ENCODE results near the gene MFAP4.
"Not testable (repeated sequence)": the region's sequence is repeated elsewhere in the genome, so short reads cannot be mapped to it uniquely, and the experiment has no call there.

The MFAP4 gene

DNA sequence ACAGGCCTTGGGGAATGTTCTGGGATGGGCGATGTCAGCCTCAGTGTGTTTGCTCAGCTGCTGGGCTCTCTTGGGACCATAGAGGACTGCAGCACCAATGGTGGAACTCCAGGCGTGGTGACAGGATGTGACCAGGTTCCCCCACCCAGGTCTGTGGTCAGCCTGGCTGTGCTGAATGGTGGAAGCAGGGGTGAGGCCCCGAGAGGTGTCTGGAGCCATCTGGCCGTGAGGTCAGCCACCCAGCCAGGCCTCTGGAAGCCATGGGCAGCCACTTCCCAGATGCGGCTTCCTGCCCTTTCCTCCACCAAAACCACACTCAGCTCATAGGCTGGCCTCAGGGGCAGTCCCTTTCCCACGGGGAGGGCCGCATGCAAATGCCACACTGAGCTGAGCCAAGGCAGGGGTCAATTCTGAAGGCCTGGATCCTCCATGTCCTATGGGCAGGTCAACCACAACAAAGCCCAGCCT, 16.5 kb downstream of the MFAP4 start:
- no peak for DNase-seq (ENCODE audit: low read depth)

DNA sequence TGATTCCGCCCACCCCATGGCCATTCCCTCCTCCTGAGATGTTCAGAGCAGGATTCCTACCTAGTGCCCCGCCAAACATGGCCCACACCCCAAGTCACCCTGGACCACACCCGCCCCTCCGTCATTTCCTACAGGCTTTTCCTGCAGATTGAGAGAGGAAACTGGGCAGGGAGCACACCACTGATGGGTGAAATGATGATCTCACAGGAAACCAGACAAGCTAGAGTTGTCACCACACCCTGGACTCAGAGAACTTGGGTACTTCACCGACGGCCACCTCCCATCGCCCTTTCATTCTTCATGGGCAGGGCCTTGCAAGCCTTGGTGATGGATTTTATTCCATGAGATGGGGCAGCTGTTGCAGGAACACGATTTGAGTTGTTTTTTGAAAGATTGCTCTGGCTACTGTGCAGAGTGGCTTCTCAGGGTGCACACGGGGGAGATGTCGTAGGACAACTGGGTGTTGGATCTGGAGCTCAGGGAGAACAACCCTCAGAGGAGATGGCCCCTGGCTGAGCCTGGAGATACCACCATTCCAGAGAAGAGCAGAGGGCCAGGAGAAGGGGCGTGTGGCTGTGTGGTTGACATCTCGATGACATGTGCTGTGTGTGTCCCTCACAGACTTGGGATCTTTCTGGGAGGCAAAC, 17.0 kb downstream of the MFAP4 start:
- no peak for DNase-seq (ENCODE audit: low read depth)

DNA sequence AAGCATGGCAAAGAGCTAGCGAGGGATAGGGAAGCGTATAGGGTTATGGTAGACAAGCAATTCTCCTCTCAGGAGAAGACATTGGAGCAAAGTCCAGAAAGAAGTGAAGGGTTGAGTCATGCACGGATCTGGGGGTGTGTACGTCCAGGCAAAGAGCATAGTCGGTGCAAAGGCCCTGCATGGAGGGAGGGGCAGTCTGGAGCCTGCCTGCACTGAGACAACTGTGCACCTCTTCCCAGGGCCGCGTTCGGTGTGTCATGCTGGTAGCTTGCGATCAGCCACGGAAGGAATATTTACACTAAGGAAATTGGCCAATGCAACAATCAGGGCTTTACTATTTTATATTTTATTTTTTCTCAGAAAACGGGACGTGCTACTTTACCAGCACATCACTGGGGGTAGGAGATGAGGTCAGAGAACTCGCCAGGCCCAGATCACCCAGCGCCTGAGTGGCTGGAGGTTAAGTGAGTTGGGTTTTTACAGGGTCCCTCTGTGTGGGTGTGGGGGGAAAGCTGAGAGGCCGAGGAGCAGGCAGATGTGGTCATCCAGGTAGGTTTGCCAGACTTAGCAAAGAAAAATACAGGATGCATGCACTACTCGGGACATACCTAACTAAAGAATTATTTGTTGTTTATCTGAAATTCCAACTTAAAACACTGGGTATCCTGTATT, 17.7 kb downstream of the MFAP4 start:
- DNase-seq (ENCODE audit: low read depth): no peak

DNA sequence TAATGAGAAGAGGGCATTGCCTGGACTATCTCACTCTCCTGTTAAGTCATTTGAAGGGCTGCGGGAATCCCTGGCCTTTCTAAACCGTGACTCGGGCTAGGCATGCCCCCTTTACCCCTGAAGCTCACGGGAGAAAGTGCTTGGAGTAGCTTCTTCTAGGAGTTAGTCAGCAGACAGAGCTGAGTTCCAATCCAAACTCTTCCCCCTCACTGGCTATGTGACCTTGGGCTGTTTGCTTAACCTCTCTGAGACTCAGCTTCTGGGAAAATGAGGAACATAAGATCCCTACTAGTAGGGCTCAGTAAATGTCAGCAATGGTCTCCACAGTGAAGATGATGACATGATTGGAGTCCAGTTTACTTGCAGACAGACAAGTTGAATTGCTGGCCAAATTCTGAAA, 18.8 kb downstream of the MFAP4 start:
- no peak for DNase-seq (ENCODE audit: low read depth)

DNA sequence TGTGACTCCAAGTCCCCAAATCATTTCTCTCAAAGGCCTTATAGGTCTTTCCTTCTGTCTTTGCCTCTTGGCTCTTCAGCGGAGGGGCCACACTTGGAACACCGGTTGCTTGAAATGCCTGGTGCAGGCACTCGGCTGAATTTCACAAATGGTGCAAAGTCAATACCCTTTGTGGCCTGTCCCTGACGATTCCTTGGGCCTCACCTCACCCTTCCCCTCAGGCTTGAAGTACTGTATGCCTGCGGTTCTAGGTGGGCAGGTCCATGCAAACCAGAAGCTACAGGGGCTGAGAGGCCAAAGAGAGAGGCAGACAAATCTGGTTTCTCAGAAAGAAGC, 20.4 kb downstream of the MFAP4 start:
- DNase-seq (ENCODE audit: low read depth): no peak

DNA sequence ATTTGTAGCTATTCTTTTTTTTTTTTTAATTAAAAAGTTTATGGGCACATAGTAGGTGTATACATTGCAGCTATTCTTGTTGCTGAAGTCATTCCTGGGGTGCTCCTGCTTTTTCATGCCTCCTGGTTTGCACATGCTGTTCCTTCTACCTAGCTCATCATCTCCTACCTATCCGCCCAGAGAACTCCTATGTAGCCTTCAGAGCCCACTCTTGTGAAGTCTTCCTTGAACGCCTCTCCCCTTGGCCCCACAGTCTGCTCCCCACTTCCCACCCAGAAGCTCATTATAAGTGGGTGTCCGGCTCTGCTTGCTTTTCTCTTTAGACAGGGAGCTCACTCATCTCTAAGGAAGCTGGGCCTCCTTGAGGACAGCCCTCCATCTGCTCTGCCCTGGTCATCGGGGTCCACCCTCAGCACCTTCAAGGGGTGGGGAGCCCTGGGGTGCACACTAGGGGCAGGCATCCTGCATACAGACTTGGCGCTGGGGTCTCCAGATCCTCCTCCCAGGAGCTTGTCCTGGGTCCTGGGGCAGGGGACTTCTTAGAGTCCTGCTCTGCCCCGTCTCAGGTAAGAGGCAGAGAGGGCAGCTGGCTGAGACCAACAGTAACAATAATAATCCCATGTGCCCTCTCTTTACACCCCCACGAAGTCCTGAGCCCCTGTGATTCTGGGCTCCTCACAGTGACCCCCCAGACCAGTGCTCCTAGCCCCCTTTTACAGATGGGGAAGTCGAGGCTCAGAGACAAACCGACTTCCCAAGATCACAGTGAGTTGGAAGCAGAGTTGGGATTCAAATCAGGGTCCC, 21.0 kb downstream of the MFAP4 start:
- no peak for DNase-seq (ENCODE audit: low read depth)

DNA sequence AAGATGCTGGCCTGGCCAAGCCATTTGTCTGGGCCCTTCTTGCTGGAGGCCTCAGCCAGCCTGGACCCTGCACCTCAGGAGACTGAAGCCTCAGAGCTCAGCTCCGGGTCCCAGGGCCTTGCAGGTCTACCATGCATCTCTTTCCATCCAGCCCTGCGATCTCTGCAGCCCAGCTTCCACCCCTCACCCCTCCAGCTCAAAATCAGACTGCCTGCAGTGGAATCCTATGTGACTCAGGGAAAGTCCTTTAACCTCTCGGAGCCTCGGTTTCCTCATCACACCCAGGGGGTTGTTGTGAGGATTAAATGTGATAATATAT, 21.5 kb downstream of the MFAP4 start:
- no peak for DNase-seq (ENCODE audit: low read depth)

DNA sequence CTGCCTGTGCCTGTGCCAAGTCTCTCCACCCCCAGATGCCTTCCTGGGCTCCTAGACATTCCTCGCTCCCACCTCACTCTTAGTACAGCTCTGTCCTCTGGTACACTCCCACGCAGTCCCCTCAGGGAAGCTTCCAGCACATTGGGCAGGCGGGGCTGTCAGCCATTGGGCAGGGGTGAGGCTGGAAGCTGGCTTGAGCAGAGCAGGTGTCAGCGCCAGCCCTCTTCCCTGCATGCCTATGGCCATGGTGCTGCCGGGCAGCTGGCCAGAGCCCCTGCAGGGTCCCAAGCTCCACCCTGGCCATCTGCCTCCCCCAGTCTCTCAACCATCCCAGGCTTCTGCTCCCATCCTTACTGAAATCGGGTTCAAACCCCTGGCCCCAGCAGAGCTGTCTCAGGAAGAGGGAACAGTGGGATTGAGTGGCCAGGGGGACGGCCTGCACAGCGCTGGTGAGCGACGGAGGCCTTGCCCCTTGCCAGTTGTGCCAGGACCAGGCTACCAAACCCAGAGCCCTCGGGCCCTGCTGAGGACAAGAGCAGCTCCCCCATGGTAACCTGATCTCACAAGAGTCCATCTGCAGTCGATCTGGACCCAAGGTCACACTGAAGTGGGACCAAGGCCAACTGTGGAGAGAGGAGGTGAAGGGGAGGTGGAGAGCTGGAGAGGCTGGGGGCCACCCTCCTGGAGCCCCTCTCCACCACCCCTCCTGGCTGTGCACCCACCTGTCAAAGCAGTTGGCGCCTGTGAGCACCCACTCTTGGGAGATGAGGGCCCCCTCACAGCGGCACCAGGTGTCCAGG, 22.1 kb downstream of the MFAP4 start:
- no peak for DNase-seq (ENCODE audit: low read depth)

DNA sequence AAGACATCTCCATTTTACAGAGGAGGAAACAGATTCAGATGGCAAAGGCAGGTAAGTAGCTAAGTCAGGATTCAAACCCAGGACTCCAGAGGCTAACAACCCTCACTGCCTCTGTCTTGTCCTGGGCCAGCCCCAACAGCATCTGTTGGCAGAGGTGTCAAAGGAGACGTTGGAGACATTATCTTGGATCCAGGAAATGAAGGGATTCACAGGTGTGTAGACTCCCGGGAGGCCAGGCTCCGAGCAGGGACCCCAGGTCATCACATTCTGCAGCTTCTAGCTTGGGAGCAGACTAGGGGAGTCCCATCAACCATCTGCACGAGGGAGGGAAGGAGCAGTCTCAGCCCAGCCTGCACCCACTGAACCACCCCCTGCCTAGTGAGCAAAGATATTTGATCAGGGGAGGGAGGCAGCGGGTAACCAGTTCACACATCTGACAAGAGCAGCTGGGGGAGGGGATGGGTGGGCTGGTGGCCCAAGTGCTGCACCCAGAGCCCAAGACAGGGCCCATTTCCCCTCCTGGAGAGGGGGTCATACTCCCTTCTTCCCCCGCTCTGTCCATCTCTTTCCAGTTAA, 23.4 kb downstream of the MFAP4 start:
- no peak for DNase-seq (ENCODE audit: low read depth)

DNA sequence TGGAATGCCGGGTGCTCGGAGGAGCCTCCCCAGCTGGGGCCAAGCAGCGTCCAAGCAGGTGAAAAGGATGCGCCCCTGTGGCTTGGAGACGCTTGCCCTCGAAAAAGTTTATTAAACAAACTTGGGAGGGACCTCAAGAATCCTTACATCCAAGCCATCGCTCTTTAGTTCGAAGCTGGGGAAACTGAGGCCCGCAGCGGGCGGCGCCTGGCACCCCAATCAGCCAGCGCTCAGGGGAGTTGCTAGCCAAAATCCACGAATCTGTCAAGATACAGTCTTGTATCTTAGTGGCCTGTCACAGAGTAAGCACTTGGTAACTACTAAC, 23.9 kb downstream of the MFAP4 start:
- no peak for DNase-seq (ENCODE audit: low read depth)

DNA sequence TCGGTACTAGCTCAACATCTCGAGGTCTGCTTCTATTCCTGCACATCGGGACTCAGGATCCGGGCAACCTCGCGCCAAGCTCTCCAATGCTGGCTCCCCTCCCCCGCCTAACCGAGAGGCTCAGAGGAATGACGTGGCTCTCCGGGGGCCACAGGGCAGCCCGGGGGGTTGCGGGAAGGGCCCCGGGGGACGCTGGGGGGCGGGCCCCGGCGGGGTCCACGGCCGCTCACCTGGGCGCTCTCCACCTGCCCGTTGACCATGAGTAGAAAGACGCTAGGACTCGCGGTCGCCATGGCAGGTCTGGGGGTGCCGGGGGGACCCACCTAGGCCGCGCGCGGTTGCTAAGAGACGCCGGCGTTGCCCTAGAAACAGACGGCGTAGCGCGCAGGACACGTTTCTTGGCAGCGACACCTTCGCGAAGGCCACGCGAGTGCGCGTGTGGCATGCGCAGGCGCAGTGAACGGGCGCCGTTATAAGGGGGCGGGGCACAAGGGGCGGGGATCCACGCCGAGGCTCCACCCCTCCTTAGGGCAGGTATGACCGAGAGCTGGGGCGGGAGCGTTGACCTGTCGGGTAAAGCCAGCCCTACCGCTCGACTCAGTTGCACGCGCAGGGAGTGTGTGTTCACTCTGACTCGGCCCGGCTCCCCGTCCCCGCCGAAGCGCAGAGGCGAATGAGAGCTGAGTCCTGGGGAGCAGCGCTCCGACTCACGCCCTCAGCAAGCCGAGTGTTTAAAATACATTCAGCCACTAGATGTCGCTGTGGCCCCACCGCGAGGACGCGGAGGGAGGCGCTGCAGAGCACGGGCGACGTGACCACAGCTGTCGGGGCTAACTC, 24.5 kb downstream of the MFAP4 start, which contains the start of gene B9D1:
Gene B9D1 (minus strand): TSS at position 447 of the 837 bp plus-strand sequence. CDS start 154 bp downstream, at position 293.
- DNase-seq (ENCODE audit: low read depth): no peak

DNA sequence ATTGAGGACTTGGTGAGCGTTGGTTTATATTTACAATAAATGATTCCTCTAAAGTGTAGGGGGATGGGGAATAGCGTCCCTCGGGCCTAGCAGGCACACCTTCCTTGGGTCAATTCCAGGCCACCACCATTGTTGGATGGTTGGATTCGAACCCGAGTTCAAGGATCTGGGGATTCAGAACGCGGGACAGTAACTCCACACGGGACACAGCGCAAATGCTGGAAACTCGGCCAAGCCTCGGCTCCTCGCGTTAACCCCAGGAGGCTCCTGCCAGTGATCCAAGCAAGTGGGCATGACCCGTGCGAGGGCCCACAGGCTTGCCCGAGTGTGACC, 25.1 kb downstream of the MFAP4 start:
- no peak for DNase-seq (ENCODE audit: low read depth)

DNA sequence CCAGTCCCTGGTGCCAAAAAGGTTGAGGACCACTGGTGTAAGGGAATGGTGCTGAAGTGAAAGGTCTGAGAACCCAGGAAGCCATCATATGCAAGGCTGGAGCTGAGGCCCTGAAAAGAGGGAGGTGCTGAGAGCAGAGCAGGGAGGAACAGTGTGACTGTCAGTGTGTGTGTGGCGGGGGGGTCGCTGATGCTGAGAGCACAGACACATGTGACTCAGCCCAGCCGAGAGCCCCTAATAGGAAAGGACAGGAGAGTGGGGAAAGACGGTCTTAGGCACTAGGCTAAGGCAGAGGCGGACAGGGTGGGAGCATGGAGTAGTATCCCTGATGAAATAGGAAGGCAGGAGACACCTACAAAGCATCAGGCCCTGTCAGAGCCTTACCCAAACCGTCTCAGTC, 25.7 kb downstream of the MFAP4 start:
- DNase-seq (ENCODE audit: low read depth): no peak

DNA sequence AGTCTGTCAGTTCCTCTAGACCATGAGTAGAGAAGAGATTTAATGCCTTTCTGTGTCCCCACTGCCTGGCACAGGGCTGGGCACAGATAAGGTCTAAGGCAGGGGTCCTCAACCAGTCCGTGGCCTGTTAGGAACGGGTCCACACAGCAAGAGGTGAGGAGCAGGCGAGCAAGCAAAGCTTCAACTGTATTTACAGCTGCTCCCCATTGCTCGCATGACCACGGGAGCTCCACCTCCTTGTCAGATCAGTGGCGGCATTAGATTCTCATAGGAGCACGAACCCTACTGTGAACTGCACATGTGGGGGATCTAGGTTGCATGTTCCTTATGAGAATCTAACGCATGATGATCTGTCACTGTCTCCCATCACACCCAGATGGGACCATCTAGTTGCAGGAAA, 26.2 kb downstream of the MFAP4 start:
- no peak for DNase-seq (ENCODE audit: low read depth)

DNA sequence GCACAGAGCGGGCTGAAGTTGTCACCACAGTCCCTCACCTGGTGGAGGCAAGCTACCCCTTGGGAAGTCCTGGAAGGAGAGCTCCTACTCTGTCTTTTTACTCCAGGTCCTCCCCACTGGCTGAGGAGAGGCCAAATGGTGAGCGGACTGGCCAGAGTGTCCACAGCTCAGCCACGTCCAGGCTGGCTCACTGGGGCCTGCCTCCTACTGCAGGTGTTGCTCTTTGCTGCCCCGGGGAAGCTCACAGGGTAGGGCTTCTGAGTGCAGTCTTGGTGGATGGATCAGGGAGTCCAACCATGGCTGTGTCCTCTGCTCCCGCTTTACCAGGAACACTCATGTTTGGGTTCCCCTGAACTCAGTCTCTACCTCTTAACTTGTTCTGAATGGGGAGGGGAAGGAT, 27.1 kb downstream of the MFAP4 start:
- no peak for DNase-seq (ENCODE audit: low read depth)

DNA sequence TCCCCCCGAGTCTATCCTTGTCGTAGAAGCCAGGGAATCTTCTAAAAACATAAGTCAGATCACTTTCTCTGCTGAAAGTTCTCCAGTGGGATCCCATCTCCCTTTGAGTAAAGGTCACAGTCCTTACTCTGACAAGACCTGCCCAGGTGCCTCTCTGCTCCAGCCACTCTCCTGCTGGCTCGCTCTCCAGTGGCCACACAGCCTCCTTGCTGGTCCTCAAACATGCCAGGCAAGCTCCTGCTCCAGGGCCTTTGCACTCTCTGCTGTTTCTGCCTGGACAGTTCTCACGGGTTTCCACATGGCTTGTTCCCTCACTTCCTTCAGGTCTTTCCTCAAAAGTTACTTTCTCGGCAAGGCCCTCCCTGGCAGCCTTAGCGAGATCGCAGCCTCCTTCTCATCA, 27.8 kb downstream of the MFAP4 start:
- no peak for DNase-seq (ENCODE audit: low read depth)

DNA sequence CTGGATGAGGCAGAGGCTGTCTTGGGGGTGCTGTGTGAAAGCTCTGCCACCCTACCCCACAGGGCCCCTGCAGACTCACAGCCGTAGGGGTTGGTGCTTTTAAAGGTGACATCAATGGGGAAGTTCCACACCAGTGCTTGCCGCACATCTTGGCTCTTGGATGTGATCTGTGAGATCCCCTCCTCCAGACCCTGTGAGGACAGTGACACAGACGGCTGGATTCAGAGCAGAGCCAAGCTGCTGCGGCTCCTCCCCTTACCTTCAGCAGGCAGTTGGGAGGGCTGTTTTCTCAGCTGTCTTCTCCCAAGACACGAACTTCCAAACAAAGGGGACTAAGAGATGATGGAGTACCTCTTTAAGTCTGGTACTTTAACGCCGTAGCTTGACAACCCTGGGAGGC, 29.2 kb downstream of the MFAP4 start:
- DNase-seq (ENCODE audit: low read depth): no peak

DNA sequence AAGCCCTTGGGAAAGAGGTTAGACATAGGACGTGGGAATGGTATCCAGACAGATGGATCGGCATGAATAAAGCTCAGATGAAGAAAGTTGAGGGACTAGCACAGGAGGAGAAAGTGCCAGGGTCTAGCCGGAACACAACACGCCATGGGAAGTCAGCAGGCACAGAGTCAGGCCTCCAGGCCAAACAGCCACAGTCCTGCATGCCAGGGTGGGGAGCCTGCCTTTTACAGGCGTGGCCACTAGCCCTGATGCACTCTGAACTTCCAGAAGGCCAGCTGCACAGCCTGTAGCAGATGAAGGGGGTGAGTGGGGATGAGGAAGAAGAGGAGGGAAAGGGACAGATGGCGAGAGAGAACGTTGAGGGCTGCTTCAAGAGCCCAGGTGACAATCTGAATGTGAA, 29.6 kb downstream of the MFAP4 start:
- DNase-seq (ENCODE audit: low read depth): no peak

DNA sequence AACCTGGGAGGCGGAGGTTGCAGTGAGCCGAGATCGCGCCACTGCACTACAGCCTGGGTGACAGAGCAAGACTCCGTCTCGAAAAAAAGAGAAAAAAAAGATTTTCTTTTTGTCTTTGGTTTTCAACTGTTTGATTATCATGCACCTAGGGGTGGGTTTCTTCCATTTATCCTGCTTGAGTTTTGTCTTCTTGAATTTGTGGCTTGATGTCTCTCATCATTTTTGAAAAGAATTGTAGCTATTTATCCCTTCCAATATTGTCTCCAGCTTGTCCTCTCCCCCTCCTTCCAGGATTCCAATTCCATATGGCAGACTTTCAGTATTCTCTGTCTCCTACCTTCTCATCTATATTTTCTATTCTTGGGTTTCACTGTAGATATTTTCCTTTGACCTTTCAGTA, 32.2 kb downstream of the MFAP4 start:
- no peak for DNase-seq (ENCODE audit: low read depth)

DNA sequence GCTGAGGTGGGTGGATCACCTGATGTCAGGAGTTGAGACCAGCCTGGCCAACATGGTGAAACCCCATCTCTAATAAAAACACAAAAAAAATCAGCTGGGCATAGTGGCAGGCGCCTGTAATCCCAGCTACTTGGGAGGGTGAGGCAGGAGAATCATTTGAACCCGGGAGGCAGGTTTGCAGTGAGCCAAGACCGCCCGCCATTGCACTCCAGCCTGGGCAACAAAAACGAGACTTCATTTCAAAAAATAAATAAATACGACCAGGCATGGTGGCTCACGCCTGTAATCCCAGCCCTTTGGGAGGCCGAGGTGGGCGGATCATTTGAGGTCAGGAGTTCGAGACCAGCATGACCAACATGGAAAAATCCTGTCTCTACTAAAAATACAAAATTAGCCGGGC, 33.6 kb downstream of the MFAP4 start:
- DNase-seq (ENCODE audit: low read depth): not testable (repeated sequence)

DNA sequence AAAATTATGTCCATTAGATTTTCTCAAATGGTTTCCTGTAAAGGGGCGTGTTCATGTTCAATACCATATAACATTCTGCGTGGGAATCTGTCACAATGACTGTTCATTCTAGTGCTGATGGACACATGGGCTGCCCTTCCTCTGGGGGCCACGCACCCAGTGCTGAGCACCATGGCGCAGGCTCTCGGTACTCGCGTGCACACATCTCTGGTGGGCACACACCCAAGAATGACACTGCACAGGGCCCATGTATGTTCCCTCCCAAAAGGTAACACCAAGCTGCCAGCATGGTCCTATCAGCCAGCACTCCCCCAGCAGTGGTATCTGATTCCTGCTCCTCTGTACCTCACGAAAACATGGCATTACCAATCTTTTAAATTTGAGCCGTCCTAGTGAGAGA, 38.2 kb downstream of the MFAP4 start:
- DNase-seq (ENCODE audit: low read depth): no peak

Measured in non-pigmented ciliary epithelial cell (primary cell).